GM19372 (cell line): Measurements from ENCODE around the gene KLHL40.

Source experiments
- ATAC-seq: cut with Tn5 transposase; IDR thresholded peaks from one replicate; pipeline ENCODE4 v1.9.1; 2021; ENCODE audit warnings: mild to moderate bottlenecking, low read depth, moderate library complexity; ENCODE audit not compliant: unreplicated experiment

The KLHL40 gene

DNA sequence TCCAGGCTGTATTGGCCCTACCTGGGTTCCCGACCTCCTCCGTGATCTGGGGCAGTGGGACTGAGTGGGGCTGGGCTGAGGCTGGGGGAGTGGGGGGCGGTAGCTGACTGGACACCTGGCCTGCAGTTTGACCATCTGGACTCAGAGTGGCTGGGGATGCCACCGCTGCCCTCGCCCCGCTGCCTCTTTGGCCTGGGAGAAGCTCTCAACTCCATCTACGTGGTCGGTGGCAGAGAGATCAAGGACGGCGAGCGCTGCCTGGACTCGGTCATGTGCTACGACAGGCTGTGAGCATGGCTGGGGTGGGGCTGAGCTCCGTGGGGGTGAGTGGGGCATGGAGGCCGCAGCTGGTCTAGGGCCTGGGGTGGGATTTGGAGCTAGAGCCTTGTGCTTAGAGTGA is 2.7 kb downstream of the KLHL40 start:
- no peak for ATAC-seq

DNA sequence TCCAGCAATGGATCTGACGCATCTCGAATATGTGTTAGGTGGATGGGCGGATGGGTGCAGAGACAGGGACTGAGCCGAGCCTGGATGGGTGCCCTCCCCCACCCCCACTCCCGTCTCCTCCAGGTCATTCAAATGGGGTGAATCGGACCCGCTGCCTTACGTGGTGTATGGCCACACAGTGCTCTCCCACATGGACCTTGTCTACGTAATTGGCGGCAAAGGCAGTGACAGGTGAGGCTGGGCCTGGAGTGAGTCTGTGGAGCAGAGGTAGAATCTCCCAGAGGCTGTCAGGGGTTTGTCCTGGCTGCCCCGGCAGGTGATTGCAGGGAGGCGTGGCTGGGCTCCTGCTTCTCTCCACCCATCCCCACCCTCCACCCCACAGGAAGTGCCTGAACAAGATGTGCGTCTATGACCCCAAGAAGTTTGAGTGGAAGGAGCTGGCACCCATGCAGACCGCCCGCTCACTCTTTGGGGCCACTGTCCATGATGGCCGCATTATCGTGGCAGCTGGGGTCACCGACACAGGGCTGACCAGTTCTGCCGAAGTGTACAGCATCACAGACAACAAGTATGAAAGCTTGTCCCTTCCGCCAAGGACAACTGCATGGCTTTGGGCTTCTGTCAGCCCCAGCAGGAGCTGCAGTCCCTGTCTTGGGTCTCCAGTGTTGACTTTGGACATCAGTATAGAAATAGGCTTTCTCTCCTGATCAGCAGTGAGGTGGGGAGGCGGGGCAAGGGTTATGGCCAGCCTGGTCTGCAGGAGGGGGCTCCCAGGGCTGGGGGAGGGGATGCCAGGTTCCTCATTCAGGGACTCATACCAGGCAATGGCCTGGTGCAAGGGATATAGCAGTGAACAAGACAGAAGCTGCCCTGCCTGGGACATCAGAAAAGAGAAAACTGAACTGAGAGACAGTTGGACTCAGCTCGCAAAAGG is 3.4 kb downstream of the KLHL40 start:
- no peak for ATAC-seq

DNA sequence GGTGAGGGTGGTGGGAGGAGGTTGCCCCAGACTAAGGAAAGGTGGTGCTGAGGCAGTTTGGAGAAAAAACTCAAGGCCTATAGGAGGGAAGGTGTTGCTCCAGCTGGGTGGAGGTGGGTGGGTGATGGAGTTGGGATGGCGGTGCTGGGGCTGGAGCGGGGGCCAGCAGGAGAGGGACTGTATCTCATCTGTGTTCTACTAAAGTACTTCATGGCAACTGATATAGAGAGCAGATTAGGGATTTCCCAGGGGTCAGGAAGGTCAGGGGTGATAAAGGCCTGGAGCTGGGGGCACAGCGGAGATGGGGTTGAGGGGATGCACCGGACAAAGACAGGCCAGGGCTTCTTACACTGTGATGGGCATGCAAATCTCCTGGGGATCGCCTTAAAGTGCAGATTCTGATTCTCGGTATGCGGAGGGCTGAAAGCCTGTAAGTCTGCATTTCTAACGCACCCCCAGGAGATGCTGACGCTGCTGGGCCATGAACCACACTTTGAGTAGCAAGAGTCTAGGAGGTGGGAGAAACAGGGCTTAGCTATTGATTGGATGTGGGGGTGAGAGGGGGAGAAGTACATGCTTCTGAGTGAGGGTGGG is 4.2 kb downstream of the KLHL40 start:
- ATAC-seq = no peak

DNA sequence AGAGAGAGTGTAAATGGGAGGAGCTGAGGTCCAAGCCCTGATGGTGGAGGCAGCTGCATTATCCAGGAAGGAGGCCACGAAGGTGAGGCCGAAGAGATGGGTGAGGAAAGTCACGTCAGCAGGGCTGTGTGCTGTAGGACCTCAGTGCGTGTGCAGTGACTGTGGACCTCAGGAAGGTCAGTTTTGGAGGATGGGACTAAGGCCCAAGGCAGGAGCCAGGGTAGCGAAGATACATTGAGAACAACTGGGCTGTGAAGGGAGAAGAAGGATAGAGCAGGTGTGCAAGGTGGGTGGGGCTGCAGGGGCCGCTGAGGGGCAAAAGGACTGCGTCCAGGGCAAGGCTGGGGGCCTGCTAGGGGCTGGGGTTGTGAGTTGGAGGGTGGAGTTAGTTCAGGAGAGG is 4.9 kb downstream of the KLHL40 start:
- ATAC-seq = no peak

DNA sequence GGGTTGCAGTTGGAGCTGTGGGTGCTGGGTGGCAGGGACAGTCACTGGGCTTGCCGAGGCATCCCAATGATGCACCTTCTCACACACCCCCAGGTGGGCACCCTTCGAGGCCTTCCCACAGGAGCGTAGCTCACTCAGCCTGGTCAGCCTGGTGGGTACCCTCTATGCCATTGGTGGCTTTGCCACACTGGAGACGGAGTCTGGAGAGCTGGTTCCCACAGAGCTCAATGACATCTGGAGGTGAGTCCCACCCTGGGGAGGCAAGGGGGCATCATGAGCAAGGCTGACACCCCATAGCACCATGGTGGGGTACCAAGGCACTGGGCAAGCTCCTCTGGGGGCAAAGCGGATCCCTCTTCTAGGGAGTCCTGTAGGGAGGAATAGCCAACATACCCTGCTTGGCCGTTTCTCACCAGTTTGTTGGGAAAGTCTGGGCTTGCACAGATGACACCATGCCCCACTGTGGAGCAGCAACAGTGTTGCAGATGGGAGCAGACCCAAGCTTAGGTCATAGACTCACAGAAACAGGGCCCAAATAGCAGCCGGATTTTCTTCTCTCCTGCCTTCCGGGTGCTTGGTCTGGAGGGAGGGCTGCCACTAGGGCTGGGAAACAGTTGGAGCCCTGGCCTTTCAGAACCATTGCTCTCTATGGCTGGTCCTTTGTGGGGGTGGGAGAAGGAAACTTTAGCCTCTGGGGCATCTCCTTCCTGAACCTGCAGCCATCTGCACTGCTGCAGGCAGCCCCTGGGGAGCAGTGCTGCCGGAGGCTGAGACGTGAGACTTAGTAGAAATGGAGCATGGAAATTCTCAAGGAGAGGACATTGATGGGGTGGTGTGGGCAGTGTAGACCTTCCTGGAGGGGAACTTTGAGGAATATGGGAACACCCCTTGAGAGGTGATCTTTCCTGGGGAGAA is 5.7 kb downstream of the KLHL40 start:
- no peak for ATAC-seq

DNA sequence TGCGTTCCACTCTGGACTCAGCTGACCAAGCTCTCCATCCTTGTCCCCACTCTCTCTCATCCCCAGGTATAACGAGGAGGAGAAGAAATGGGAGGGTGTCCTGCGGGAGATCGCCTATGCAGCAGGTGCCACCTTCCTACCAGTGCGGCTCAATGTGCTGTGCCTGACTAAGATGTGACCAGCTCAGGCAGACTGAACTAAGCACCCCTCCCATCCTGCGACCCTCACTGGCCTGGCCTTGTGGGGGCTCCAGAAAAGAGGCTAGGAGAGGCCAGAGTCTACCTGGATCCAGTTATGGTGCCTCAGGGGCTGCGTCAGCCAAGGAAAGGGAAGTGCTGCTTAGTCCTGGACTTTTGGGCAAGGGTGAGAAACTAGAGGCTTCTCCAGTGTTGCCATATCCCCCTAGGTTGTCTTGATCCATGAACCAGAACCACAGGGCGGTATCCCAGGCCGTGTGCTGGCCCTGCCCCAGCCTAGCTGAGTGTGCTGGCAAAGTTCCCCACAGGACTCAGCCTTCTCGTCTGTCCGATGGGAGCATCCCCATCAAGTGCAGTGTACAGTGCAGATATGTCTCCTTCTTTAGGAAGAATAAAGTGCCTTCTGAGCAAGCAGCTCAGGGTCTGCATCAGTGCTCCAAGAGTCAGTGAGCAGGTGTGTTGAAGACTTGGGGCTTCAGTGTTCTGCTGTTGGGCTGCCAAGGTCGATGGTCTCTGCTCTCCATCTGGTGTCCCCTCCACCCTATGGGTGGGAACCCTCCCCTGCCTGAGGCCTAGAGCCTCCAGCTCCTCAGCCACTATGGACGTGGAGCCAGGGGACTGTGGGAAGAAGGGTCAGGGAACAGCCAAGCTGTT is 6.7 kb downstream of the KLHL40 start:
- no peak for ATAC-seq

DNA sequence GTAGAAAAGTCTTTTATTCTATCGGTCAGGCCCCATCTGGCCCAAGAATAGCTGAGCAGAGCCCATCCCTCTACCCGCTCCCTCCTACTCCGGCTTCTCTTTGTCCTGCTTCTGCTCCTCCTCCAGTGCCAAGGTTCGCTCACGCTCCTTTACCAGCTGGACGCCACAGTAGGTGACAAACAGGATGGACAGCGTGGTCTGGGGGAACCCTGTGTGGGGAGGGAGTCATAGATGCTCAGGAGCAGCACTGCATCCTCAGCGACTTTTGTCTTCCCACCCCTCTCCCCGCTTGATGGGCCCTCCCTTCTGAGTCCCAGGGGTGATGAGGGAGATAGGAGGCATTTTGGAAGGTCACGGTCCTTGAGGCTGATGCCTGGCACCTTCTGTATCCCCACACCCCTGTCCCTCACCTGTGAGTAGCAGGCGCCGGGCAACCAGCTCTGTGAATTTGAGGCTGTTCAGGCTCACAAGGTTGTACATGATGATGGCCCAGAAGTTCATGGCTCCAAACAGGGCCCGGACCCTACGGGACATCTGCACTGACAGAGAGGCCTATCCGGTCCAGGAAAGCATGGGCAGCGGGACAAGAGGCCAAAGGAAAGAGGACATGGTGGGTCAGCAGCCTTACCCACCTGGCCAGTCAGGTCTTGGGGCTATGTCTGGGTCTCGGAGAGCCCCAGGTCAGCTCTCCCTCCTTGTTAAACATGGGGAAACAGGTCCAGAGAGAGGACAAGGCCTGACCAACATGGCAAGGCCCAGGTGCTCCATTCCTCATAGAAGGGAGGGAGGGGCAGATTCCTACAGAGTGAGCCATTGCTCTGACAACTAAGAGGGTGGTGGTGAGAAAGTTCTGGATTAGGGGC is 7.6 kb downstream of the KLHL40 start:
- no peak for ATAC-seq

DNA sequence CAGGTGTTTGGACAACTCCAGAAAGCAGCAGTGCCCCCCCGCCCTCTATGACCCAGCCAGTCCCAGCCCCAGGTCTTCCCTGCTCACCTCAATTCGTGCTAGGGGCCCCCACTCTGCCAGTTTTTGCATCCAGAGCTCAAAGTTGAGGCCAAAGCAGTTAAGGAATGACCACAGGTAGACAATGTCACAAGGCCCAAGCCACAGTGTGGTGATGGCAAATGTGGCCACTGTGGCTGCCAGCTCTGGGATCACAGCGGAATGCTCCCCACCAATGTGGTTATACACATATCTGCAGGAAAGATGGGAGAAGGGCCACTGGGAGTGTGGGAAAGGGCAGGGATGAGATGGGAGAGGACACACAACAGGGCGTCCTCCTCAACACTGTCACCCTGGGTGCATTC is 8.2 kb downstream of the KLHL40 start:
- no peak for ATAC-seq

DNA sequence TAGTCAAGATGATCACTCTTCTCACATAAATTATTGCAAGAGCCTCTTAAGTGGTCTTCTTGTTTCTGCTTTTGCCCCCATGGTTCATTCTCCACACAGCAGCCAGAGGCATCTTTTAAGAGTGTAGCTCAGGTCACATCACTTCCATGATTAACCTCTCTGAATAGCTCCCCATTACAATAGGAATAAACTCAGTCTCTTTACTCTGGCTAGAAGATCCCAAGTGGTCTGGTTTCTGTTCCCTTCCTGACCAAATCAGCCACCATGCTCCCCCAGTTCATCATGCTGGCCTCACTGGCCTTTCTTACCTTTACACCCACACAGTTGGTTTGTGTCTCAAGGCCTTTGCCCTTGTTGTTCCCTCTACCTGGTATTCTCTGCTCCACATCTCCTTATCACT is 9.0 kb downstream of the KLHL40 start:
- ATAC-seq = no peak

DNA sequence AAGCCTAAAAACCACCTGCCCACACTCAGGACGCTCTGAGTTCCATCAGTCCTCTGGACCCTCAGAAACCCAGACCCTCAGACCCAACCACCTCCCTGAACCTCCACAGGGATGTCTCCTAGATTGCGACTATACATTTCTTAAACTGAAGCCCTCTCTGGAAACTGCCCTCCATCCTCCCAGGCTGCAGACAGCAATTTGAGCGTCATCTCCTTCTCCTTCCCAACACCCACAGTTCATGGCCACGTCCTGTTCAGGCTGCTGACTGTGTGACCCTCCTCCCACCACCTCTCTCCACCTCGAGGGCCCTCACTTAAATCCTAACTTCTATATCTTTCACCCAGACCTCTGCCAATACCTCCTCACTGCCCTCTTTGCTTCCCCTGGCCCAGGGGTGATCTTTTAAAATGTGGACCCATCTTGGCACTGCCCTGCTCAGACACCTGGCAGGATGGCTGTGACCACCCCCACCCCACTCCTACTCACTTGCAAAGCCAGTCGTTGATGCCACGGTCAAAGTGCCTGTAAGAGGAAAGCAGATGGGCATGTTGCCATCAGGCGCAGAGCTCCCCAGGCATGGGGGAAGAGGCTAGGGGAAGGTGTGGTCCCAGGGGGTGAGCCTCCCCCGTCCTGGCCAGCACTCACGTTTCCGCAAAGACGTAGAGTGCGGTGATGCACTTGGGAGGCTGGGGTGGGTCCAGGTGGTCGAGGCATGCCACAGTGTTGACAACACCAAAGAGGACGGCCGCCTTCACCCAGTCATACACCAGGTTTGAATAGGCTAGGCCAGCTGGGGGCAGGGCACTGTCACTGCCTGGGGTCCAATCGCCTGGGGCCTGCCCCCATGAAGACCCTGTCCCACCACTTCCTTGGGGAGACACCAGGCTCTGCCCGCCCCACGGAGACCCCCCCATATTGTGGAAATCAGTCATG is 11.3 kb downstream of the KLHL40 start:
- no peak for ATAC-seq

DNA sequence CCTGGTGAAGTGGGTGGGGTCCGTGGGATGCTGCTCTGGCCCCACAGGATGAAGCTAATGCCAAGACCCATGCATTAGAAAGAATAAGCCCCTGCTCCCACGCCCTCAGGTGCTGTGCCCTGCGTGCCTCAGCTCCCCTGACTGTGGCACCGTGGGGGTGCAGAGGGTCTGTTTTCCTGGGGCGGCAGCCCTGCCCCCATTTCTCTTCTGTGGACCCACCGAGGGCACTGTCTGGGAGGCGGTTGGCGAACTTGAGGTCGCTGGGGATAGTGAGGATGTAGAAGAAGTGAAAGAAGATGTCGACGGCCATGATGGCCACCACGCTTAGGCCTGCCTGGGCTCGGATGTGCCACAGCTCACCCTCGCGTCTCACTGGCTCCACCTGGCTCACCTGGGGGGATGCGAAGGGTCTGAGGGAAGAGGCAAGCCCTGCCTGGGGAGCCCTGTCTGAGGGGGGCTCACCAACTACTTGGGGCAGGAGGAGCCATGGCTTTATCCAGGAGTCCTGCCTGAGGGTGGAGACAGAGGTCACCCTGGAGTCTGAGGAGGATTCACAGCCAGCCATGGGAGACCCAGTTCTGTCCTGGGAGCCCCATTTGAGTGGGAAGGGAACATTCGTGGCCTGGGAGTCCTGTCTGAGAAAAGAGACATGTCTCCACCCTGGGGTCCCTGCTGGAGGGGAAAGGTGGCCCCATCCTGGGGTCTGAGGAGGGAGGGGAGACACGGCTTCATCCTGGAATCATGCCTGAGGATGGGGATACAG is 12.1 kb downstream of the KLHL40 start:
- no peak for ATAC-seq

DNA sequence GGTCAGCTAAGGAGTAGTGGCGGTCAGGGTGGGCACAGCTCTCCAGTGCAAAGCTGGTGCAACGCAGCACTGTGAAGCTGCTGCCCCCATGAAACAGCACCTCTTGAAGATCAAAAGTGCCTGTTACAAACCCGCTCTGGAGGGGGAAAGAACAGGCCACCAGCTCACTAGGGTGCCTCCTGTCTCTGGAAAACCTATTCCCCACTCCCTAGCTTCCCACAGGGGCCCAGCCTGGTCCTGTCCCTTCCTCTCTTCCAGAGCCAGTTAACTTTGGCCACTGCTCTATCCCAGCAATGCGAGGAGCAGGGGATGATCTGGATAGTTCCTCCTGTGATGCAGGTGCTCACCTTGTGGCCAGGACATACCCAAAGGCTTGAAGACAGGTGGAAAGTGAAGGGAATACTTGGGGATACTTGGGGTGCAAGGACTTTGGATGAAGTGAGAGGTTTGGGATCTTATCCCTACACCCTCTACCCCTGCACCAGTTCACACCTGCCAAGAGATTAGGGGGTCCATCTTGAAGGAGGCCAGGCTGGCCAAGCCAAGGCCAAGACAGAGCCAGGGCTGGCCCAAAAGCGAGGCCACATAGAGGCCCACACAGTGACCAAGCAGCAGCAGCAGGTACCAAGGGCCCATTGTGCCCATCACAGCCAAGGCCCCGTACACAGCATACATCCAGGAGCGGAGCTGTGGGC is 13.0 kb downstream of the KLHL40 start:
- no peak for ATAC-seq

DNA sequence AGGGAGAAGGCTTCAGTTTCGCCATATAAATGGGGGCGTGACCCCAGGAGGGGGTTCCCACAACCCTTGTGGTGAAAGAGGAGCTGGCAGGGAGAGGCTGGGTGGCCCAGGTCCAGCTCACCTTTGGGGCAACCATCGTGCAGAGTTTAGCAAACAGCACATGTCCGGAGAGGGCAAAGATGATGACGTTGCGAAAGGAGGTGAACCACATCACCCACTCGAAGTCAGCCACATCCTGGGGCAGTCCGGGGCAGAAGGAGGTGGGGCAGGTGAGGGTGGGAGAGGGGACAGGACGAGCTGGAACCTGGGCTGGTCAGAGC is 13.5 kb downstream of the KLHL40 start:
- no peak for ATAC-seq

DNA sequence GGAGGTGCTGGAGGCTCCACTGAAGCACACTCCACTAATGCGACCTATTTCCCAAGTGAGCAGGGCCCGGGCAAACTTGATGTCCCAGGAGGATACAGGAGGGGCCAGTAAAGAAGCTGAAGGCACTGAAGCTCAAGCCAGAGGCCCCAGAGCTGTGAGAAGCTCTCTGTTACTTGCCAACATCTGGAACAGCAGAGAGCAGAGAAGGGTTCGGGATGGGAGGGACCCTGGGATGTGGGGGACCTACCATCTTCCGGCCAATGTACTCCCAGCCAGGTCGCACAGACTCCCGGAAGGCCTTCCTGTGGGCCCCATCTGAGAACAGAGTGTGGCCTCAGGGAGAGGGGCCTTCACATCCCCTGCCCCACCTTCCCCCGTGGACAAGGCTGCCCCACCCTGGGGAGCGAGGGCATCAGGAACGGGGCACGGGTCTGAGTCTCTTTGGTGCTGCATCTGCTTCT is 14.2 kb downstream of the KLHL40 start:
- ATAC-seq = no peak

DNA sequence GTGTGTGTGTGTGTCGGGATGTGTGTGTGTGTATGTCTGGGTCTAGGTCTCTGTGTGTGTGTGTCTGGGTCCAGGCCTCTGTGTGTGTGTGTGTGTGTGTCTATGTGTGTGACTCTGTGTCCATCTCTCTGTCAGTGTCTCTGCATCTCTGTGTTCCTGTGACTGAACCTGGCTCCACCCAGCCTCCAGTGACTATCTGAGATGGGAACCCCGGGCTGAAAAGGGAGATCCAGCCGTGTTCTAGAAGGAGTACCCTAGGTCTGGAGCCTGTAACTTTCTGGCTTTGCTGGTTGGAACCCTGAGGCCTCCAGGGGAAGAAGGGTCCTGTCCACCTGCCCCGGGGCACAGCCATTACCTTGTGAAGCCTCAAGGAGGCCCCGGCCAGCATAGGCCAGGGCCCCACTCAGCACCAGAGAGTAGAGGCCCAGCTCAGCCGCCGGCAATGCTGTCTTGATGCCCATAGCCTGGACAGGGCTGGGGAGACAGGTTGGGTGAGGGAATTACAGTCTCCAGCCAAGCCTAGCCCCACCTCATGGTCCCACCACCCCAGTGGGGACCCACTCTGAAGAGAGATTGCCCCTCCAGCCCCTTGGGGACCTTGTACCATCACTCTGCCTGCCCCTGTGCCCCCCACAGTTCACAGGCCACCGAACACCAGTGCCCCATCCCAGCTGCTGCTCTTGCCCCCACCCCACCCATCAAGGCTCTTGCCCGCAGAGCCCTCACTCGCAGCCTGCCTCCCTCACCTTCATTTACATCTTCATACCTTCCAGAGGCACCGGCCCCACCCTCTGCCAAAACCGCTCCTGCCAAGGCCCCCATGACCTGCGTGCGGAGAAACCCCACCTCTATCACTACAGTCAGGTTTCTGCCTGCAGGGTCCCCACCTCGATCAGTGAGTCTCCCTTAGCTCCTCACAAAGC is 15.3 kb downstream of the KLHL40 start:
- no peak for ATAC-seq
